Brain microvascular endothelial cell (primary cell): ENCODE measurements around the gene G6PC3.
"Not testable (repeated sequence)": the region's sequence is repeated elsewhere in the genome, so short reads cannot be mapped to it uniquely, and the experiment has no call there.

Source experiments
- DNase-seq: peaks from one replicate; pipeline ENCODE4 v3.0.0-alpha.2; 2020
- H3K27ac ChIP-seq: fragments of 250-450 bp; sonication (Bioruptor Pico); 2 replicates; pipeline ENCODE4 v1.5.1; 2020; ENCODE audit warnings: mild to moderate bottlenecking, moderate library complexity
- H3K27me3 ChIP-seq: fragments of 250-450 bp; sonication (Bioruptor Pico); replicated peaks from 2 replicates; pipeline ENCODE4 v1.5.1; 2020; ENCODE audit warnings: mild to moderate bottlenecking
- H3K36me3 ChIP-seq: fragments of 250-450 bp; sonication (Bioruptor Pico); replicated peaks from 2 replicates; pipeline ENCODE4 v1.5.1; 2020; ENCODE audit warnings: mild to moderate bottlenecking
- H3K4me3 ChIP-seq: 2 replicates; pipeline ENCODE4 v1.5.1; 2011; ENCODE audit warnings: low read depth, mild to moderate bottlenecking, control low read depth, low read length, moderate library complexity
- in situ Hi-C: cut with HindIII; loops from 2 replicates; pipeline ENCODE4 v1.10.0; 2017; ENCODE audit warnings: low sequenced_read_pairs, low pct_ligation_motif_present
- TF ChIP-seq, protein P1 (sequence below): IDR thresholded peaks from 2 replicates; pipeline ENCODE4 v1.5.1; 2011; ENCODE audit warnings: low read depth, mild to moderate bottlenecking, moderate library complexity, low read length, control low read depth, inconsistent platforms; ENCODE audit errors: missing control alignments

The G6PC3 gene, protein sequence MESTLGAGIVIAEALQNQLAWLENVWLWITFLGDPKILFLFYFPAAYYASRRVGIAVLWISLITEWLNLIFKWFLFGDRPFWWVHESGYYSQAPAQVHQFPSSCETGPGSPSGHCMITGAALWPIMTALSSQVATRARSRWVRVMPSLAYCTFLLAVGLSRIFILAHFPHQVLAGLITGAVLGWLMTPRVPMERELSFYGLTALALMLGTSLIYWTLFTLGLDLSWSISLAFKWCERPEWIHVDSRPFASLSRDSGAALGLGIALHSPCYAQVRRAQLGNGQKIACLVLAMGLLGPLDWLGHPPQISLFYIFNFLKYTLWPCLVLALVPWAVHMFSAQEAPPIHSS

DNA sequence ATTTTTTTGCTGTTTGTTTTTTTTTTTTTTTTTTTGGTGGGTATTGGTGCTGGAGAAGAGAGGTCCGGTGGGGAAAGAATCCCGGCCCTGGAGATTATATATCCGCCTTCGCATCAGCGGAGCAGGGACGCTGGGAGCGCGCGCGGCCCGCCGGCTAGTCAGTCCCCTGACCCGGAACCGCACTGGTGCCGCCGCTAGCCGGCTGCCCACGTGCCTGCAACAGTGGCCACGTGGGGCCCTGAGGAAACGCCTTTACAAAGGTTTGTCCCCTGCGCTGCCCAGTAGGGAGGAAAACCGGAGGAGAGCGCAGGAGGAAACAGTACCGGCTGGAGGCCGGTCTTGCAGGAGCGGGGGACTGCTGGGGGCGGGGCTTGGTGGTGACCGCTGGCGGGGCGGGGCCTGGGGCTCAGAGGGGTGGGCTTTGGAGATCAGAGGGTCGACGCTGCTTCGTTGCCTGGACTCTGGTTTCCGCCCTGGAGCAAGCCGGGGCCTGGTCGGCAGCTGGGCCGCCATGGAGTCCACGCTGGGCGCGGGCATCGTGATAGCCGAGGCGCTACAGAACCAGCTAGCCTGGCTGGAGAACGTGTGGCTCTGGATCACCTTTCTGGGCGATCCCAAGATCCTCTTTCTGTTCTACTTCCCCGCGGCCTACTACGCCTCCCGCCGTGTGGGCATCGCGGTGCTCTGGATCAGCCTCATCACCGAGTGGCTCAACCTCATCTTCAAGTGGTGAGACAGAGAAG is at the start of gene G6PC3:
Gene G6PC3 (plus strand): TSS at position 281 of the 743 bp plus-strand sequence. CDS start 231 bp downstream, at position 512.
- TF ChIP-seq, protein P1, sequence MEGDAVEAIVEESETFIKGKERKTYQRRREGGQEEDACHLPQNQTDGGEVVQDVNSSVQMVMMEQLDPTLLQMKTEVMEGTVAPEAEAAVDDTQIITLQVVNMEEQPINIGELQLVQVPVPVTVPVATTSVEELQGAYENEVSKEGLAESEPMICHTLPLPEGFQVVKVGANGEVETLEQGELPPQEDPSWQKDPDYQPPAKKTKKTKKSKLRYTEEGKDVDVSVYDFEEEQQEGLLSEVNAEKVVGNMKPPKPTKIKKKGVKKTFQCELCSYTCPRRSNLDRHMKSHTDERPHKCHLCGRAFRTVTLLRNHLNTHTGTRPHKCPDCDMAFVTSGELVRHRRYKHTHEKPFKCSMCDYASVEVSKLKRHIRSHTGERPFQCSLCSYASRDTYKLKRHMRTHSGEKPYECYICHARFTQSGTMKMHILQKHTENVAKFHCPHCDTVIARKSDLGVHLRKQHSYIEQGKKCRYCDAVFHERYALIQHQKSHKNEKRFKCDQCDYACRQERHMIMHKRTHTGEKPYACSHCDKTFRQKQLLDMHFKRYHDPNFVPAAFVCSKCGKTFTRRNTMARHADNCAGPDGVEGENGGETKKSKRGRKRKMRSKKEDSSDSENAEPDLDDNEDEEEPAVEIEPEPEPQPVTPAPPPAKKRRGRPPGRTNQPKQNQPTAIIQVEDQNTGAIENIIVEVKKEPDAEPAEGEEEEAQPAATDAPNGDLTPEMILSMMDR: peak; percentile 24
- no peaks in the 10 kb centered on the region for H3K27me3 ChIP-seq
- in situ Hi-C loops: no loop called here
- DNase-seq: peak; percentile 97
- H3K4me3 ChIP-seq: peak within 1 kb of the TSS; percentile 79
- H3K36me3 ChIP-seq: peaks cover 10% of the 10 kb centered on the region
- peak within 1 kb of the TSS; percentile 92 for H3K27ac ChIP-seq

DNA sequence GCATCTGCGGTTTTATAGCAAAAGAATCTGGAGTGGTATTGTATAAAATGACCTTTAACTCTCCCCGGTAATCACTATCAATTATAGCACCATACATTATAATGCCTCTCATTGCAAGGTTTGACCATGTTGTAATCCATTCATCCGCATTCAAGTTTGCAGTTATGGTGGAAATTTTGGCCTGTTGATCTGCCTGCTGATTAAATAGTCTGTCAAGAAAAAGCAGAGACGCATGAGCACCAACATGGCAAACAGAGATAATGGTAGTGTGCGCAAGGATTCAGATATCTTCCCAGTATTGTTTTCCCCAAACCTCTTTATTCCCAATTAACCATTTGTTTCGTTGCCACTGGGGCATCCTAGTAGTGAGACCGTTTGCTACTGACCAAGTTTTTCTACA is 49.3 kb upstream of the G6PC3 start:
- DNase-seq, H3K27ac ChIP-seq, in situ Hi-C loops, H3K36me3 ChIP-seq, H3K27me3 ChIP-seq, H3K4me3 ChIP-seq: not testable (repeated sequence)

DNA sequence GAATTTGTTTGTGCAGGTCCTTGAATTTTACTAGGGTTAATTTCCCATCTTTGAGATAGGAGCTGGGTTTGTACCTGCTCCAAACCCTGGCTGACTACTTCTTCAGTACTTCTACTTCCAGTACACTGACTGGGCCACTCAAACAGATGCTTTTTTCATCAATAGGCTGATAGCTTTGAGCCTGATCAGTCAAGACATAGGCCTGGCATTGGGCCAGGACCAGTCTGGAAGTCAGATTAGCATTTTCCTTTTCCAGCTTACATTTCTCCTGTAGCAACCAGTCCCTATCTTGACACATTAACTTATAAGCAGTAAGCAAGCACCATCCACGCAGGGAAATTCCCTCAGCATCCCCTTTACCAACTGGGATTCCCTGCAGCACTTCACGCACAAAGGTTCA is 48.3 kb upstream of the G6PC3 start:
- Histone ChIP-seq H3K4me3 (no peak overlapping the region), H3K27ac (no peak overlapping the region), H3K36me3 (peaks cover 5% of the 10 kb centered on the region), H3K27me3 (no peaks in the 10 kb centered on the region)
- in situ Hi-C loops: no loop called here
- no peak for DNase-seq
- TF ChIP-seq, protein P1: no peak

DNA sequence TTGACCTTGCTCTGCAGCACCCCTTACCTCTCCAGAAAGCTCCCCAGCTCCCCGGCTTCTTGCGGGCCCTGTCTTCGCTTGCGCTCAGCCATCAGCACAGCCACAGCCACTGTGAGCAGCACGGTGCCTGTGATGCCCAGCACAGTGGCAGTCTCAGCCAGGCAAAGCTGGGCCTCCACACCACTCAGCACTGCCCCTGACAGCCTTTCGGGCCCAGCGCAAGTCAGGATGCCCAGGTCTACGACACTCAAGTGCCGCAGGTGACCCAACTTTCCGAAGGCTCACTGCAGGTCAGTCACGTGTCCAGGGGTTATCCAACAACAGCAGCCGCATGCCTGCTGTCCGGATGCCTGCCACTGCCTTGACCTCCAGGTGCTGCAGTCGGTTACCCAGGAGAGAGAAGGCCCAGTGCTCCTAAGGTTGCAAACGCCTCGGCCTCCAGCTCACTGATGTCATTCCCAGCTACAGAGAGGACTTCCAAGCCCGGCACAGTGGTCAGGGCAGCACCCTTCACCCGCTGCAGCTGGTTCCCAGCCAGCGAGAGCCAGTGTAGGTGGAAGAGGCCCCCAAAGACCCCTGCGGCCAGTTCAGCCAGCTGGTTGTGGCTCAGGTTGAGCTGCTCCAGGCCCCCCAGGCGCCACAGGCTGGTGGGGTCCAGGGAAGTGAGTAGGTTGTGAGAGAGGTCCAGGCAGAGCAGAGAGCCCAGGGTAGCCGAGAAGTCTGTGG is 46.8 kb upstream of the G6PC3 start:
- DNase-seq: no peak
- H3K36me3 ChIP-seq: peaks cover 8% of the 10 kb centered on the region
- no peaks in the 10 kb centered on the region for H3K27me3 ChIP-seq
- in situ Hi-C loops: no loop called here
- TF ChIP-seq, protein P1: no peak
- no peak overlapping the region for H3K27ac ChIP-seq
- H3K4me3 ChIP-seq: no peak overlapping the region

DNA sequence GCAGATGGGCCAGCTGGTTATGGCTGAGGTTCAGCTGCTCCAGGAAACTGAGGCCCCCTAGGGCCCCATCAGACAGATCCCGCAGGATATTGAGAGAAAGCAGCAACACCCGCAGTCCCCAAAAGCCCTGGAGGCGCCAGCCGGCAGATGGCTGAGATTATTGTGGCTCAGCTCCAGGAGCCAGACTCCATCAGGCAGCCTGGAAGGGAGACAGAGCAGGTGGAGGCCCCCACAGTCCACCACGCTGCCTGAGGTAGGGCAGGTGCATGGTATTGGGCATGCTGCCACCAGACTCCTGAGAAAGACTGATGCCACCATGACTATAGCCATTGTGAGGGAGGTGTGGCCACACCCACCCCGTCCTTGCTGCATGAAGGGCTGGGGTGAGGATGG is 46.3 kb upstream of the G6PC3 start:
- Histone ChIP-seq H3K36me3 (peaks cover 10% of the 10 kb centered on the region), H3K27me3 (no peaks in the 10 kb centered on the region), H3K27ac (no peak overlapping the region), H3K4me3 (no peak overlapping the region)
- TF ChIP-seq, protein P1: no peak
- in situ Hi-C loops: no loop called here
- no peak for DNase-seq

DNA sequence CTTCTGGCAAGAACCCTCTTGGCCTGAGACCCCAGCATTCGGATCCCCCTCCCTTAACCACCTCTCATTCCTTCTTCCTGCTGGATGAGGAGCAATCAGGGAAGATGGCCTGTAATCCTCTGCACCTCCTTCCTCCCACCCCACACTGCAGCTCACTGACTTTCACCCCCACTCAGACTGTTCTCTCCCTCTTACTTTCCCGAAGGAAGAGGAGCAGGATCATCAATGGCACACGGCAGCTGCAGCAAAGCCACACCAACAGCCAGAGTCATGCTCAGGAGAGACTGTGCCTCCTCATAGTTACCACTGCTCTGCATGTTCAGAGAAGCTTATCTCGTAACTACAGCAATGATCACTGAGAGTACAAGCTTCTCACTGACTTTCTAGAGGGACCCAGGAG is 45.7 kb upstream of the G6PC3 start:
- TF ChIP-seq, protein P1: no peak
- no peaks in the 10 kb centered on the region for H3K27me3 ChIP-seq
- in situ Hi-C loops: no loop called here
- no peak overlapping the region for H3K4me3 ChIP-seq
- H3K36me3 ChIP-seq: peaks cover 10% of the 10 kb centered on the region
- DNase-seq: no peak
- no peak overlapping the region for H3K27ac ChIP-seq
